Adipocyte (in vitro differentiated cells): ENCODE measurements around the gene TSPAN12.

ENCODE experiments used
- DNase-seq: peaks from one replicate; pipeline ENCODE4 v3.0.0-alpha.2; 2015; ENCODE audit warnings: low read depth
- H3K27me3 ChIP-seq: replicated peaks from 2 replicates; pipeline ENCODE4 v1.7.0; 2013; ENCODE audit warnings: mild to moderate bottlenecking, low read length, moderate library complexity; ENCODE audit not compliant: control insufficient read depth, insufficient read depth
- H3K36me3 ChIP-seq: 2 replicates; pipeline ENCODE4 v1.7.0; 2013; ENCODE audit warnings: low read length, mild to moderate bottlenecking, moderate library complexity; ENCODE audit not compliant: control insufficient read depth, insufficient read depth, severe bottlenecking
- H3K4me1 ChIP-seq: 2 replicates; pipeline ENCODE4 v1.7.0; 2013; ENCODE audit warnings: mild to moderate bottlenecking, low read length, moderate library complexity; ENCODE audit not compliant: control insufficient read depth, insufficient read depth
- H3K4me3 ChIP-seq: 2 replicates; pipeline ENCODE4 v1.7.0; 2013; ENCODE audit warnings: mild to moderate bottlenecking, low read length, moderate library complexity
- H3K9ac ChIP-seq: 2 replicates; pipeline ENCODE4 v1.7.0; 2013; ENCODE audit warnings: mild to moderate bottlenecking, low read length, moderate library complexity
- H3K9me3 ChIP-seq: 2 replicates; pipeline ENCODE4 v1.7.0; 2013; ENCODE audit warnings: mild to moderate bottlenecking, low read length, moderate library complexity; ENCODE audit not compliant: control insufficient read depth

The TSPAN12 gene

GRCh38 chr7:120819861-120820260 lies 38.1 kb downstream of the TSPAN12 start:
- Histone ChIP-seq H3K9me3 (no peaks in the 10 kb centered on the region), H3K9ac (no peak overlapping the region), H3K36me3 (no peaks in the 10 kb centered on the region), H3K4me1 (peaks cover 7% of the 10 kb centered on the region), H3K4me3 (no peak overlapping the region), H3K27me3 (no peaks in the 10 kb centered on the region)
- no peak for DNase-seq

GRCh38 chr7:120817851-120818250 lies 40.1 kb downstream of the TSPAN12 start:
- Histone ChIP-seq H3K9me3 (no peaks in the 10 kb centered on the region), H3K4me1 (no peaks in the 10 kb centered on the region)

GRCh38 chr7:120814253-120814939 lies 43.5 kb downstream of the TSPAN12 start:
- H3K36me3 ChIP-seq = no peaks in the 10 kb centered on the region
- H3K4me3 ChIP-seq = no peak overlapping the region
- no peak for DNase-seq
- no peaks in the 10 kb centered on the region for H3K9me3 ChIP-seq
- H3K4me1 ChIP-seq = no peaks in the 10 kb centered on the region
- H3K27me3 ChIP-seq = no peaks in the 10 kb centered on the region
- H3K9ac ChIP-seq = no peak overlapping the region

More at GRCh38 chr7:120817851-120818250, 40.1 kb downstream of the TSPAN12 start:
- Histone ChIP-seq H3K27me3 (no peaks in the 10 kb centered on the region), H3K36me3 (no peaks in the 10 kb centered on the region), H3K9ac (no peak overlapping the region), H3K4me3 (no peak overlapping the region)
- DNase-seq = no peak

- Histone ChIP-seq H3K4me3 (no peak overlapping the region), H3K9me3 (no peaks in the 10 kb centered on the region), H3K36me3 (no peaks in the 10 kb centered on the region), H3K4me1 (no peaks in the 10 kb centered on the region), H3K27me3 (no peaks in the 10 kb centered on the region), H3K9ac (no peak overlapping the region)
- DNase-seq = no peak
Observed at GRCh38 chr7:120813546-120814252, 44.2 kb downstream of the TSPAN12 start.

- no peak overlapping the region for H3K4me3 ChIP-seq
- no peak overlapping the region for H3K9ac ChIP-seq
- H3K4me1 ChIP-seq = no peaks in the 10 kb centered on the region
- no peaks in the 10 kb centered on the region for H3K27me3 ChIP-seq
- DNase-seq = no peak
- no peaks in the 10 kb centered on the region for H3K9me3 ChIP-seq
- no peaks in the 10 kb centered on the region for H3K36me3 ChIP-seq
Observed at GRCh38 chr7:120813089-120813488, 44.9 kb downstream of the TSPAN12 start.

- Histone ChIP-seq H3K4me3 (no peak overlapping the region), H3K36me3 (no peaks in the 10 kb centered on the region), H3K9me3 (no peaks in the 10 kb centered on the region), H3K9ac (no peak overlapping the region), H3K4me1 (peaks cover 3% of the 10 kb centered on the region), H3K27me3 (no peaks in the 10 kb centered on the region)
- no peak for DNase-seq
Observed at GRCh38 chr7:120809260-120809659, 48.7 kb downstream of the TSPAN12 start.

- no peaks in the 10 kb centered on the region for H3K27me3 ChIP-seq
- no peak for DNase-seq
- no peaks in the 10 kb centered on the region for H3K36me3 ChIP-seq
- H3K4me1 ChIP-seq = peaks cover 3% of the 10 kb centered on the region
- no peak overlapping the region for H3K9ac ChIP-seq
- no peaks in the 10 kb centered on the region for H3K9me3 ChIP-seq
- H3K4me3 ChIP-seq = no peak overlapping the region
Observed at GRCh38 chr7:120807390-120807789, 50.6 kb downstream of the TSPAN12 start.

GRCh38 chr7:120806669-120807068 lies 51.3 kb downstream of the TSPAN12 start:
- no peak for DNase-seq
- no peak overlapping the region for H3K4me3 ChIP-seq
- peaks cover 3% of the 10 kb centered on the region for H3K4me1 ChIP-seq
- no peak overlapping the region for H3K9ac ChIP-seq
- H3K9me3 ChIP-seq = no peaks in the 10 kb centered on the region
- H3K27me3 ChIP-seq = no peaks in the 10 kb centered on the region
- H3K36me3 ChIP-seq = no peaks in the 10 kb centered on the region

GRCh38 chr7:120805636-120806388 lies 52.1 kb downstream of the TSPAN12 start:
- Histone ChIP-seq H3K4me3 (no peak overlapping the region), H3K9ac (no peak overlapping the region), H3K27me3 (no peaks in the 10 kb centered on the region), H3K9me3 (no peaks in the 10 kb centered on the region), H3K36me3 (no peaks in the 10 kb centered on the region), H3K4me1 (peaks cover 3% of the 10 kb centered on the region)
- DNase-seq = peak; percentile 83

- H3K9ac ChIP-seq = no peak overlapping the region
- DNase-seq = no peak
- H3K9me3 ChIP-seq = no peaks in the 10 kb centered on the region
- no peak overlapping the region for H3K4me3 ChIP-seq
- H3K36me3 ChIP-seq = no peaks in the 10 kb centered on the region
- peaks cover 3% of the 10 kb centered on the region for H3K4me1 ChIP-seq
- H3K27me3 ChIP-seq = no peaks in the 10 kb centered on the region
Observed at GRCh38 chr7:120802751-120803150, 55.2 kb downstream of the TSPAN12 start.

- H3K9ac ChIP-seq = no peak overlapping the region
- H3K4me3 ChIP-seq = no peak overlapping the region
- peaks cover 5% of the 10 kb centered on the region for H3K9me3 ChIP-seq
- H3K27me3 ChIP-seq = no peaks in the 10 kb centered on the region
- no peaks in the 10 kb centered on the region for H3K4me1 ChIP-seq
- no peaks in the 10 kb centered on the region for H3K36me3 ChIP-seq
- no peak for DNase-seq
Observed at GRCh38 chr7:120799813-120800475, 58.0 kb downstream of the TSPAN12 start.
